NCI-H128 (cell line): ENCODE data around the gene LPAR1.

Experiments used
- DNase-seq: peaks from one replicate; lab custom pipeline; 2025; ENCODE audit not compliant: unreplicated experiment; lab: John Stamatoyannopoulos, UW

LPAR1 gene

DNA sequence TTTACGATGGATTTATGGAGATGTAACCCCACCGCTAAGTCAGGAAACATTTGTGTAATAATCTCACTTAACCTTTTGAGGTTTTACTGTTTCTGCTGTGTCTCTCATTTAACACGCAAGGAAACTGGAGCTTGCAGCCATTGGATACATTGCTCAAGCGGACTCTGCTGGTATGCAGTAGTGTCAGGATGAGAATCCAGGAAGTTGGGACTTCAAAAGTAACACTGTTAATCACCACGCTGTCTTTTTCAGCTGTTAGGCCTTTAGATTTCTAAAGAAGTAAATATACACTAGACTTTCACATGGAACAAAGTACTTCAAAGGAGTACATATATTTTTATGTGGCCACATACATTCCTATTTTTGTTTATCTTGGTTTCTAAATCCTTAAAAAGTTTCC is 114.7 kb downstream of the LPAR1 start:
- DNase-seq: no peak

DNA sequence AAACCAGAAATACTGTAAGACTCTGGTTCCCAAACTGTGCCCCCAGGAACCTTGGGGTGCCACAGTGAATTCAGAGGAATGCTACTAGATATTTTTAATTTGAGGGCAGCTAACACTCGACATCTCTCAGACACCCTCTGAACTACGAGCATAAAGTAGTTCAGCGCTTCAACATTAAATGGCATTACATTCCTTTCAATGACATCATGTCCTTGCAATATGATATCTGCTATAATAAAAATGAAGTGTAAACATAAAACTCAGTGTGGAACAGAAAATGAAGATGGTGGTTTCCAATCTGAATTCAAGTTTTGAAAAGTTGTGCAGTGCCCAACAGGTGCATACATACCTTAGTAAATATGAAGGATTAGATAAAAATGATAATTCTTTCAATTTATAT is 116.1 kb downstream of the LPAR1 start:
- DNase-seq: no peak

DNA sequence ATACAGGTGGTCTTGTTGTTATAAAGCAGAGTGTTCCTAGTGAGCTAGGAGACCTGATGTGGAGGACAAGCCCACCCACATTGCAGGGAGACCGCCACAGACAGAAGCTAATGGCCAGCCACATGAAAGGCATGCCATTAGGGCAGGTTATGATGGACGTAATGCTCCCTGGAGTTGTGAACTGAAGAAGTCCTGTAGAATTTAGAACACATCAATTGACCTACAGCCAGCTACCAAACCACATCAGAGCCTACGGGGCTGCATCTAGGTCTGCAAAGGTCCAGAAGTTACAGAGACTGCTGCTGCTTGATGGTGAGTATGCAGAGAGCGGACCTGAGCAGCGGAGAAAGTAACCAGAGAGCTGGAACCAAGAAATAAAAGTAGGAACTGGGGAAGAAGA is 116.6 kb downstream of the LPAR1 start:
- DNase-seq: no peak

DNA sequence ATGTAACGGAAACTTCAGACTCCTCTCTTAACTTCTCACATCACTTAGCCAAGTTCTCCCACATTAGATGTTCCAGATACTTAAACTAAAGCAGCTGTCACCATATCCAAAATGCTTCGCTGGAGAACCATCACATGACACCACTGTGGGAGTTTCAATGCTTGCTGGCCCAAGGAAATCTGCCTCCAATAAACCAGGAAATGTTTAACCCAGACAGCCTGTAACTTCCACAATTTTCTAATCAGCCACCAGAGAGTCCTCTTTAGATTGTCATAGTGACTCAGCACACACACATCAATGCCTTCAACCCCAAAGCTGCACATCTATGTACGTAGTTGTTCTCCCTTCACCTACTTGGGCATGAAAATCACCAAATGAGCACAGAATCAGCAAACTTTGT is 118.7 kb downstream of the LPAR1 start:
- DNase-seq: no peak

DNA sequence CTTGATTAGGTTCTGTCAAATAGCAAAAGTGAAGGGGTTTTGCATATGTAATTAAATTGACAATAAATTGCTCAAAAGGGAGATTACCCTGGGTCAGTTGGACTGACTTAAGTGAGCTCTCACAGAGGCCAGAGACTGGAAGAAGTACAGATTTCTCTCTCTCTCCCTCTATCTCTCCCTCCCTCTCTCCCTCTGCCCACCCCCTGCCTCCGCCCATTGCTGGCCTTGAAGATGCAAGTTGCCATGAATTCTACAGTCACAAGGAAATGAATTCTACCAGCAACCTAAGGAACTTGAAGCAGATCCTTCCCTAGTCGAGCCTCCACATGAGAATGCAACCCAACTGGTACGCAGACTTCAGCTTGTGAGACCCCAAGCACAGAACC is 119.2 kb downstream of the LPAR1 start:
- DNase-seq: no peak

DNA sequence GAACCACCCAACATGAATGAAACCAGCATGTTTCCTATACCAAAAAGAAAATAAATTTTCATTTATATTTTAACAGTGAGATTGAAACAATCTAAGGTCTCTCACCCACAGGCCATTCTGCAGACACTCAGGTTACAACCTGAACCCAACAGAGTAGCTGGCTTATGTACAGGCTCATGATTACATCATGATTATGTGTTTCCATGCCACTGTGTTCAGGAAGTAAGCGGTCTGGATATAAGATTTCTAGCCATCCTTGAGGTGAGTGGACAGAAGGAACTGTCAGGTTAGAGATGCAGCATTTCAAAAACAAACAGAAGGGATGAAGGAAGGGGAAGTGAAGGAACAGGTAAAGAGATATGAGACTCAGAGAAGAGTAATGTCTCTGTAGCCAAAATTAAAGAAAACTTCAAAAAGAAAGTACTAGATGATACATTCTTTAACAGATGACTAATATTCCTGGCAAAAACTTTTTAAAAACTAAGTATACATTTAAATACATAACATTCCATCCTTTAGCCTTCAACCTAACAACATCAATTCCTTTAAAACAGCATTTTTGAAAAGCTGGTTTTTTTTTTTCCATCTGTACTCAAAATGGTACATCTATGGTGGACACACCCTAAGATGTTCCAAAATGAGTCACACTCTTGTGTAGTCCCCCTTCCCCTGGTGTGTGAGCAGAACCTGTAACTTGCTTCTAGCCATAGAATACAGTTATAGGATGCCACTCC is 119.8 kb downstream of the LPAR1 start:
- no peak for DNase-seq

- DNase-seq: no peak
These were observed 121.9 kb downstream of the LPAR1 start for GRCh38 chr9:110916403-110916802.

GRCh38 chr9:110912419-110913291 is 125.6 kb downstream of the LPAR1 start:
- no peak for DNase-seq

DNA sequence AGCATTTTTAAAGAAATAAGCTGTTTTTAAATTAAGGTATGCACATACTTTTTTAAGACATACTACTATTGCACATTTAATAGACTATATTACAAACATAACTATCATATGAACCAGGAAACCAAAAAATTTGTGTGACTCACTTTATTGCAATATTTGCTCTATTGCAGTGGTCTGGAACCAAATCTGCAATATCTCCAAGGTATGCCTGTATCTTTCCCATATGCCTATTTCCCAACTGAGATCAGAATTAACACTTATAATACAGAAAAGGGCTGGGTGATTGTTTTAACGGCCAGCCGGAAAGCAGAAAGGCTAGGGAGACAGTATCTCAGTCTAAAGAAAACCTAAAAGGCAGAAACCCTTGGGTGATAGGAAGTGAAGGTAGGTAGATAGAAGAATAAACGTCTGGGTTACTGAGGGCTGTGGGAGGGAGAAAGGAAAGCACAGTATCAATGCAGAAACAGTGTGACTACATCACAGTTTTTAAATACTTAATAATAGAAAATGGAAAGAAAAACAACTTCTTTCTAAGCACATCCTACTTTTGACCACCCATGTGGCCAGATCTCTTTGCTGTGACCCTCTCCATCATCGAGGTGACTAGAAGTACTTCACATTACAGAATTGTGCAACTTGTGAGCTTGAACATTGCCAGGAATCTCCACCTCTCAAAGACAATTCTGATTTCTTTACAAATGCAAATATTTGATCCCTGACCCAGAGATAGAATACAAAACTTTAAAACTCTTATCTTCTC is 126.4 kb downstream of the LPAR1 start:
- DNase-seq: no peak

GRCh38 chr9:110908894-110909293 is 129.4 kb downstream of the LPAR1 start:
- no peak for DNase-seq

DNA sequence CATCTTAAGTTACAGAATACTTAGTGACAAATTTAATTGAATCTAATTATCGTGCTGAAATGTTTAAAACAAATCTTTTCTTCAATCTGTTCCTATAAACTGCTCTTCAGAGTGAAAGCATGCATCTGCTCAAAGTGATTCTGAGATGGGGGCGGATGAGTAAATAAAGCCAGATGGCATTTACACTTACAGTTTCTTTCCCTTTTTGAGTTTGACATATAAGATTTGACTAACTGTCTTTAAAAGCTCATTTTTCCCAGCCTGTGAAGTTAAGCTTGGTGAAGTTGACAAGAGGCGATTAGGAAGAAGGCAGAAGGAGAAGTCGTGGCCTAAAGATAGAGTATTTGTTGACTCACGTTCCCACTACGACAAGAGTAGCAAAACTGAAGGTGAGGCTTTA is 137.4 kb downstream of the LPAR1 start:
- no peak for DNase-seq

- DNase-seq: no peak
These were observed 137.8 kb downstream of the LPAR1 start for GRCh38 chr9:110900456-110900855.

GRCh38 chr9:110898866-110899265 is 139.4 kb downstream of the LPAR1 start:
- no peak for DNase-seq

DNA sequence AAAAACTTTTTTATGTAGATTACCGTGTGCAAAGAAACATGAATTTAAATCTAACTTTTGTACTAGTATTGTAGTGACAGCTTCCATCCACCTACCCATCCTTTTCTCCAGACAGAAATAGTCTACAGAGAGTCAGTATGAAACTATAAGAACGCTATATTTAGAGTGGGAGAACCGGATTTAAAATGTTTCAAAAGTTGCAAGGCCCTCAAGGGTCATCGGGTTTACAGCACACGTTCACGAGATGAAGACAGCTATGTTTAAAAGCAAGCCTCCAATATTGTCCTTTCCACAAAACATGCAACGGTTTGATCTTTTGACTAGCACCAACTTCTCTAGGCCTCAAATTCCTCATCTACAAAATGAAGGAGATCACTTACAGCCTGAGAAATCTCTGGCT is 139.9 kb downstream of the LPAR1 start:
- no peak for DNase-seq

GRCh38 chr9:110897943-110898342 is 140.3 kb downstream of the LPAR1 start:
- no peak for DNase-seq

- no peak for DNase-seq
These were observed 142.9 kb downstream of the LPAR1 start for GRCh38 chr9:110895147-110895905.

- no peak for DNase-seq
These were observed 143.5 kb downstream of the LPAR1 start for GRCh38 chr9:110894731-110895130.

DNA sequence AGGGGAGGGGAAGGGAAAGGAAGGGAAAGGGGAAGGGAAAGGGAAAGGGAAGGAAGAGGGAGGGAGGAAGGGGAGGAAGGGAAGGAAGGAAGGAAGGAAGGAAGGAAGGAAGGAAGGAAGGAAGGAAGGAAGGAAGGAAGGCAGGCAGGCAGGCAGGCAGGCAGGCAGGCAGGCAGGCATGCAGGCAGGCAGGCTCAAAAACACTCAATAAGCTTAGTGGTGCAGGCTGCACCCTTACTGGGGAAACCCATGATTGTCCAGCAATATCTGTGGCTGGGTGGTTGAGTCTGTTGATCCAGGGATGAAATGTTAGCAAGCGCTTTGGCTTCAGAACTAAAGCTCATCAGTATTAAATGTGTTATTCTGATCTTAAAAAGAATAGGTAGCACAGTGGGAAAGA is 145.6 kb downstream of the LPAR1 start:
- no peak for DNase-seq

- DNase-seq: no peak
These were observed 146.5 kb downstream of the LPAR1 start for GRCh38 chr9:110891760-110892159.

DNA sequence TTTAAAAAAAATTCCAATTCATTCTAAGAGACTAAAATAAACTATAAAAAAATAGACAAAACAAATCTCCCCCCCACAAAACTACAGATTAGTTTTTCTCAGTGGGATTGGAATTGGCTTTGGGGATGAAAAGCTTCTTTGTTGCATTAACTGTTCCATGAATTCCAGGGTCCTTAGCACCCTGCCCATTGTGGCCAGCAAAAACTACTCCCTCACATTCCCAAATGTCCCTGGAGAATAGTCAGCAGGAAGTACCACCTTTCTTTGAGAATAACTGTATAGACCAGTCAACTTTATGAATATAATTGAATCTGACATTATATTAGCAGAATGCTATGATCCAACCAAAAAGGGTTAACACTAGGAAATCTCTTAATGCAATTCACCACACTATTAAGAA is 147.9 kb downstream of the LPAR1 start:
- no peak for DNase-seq

DNA sequence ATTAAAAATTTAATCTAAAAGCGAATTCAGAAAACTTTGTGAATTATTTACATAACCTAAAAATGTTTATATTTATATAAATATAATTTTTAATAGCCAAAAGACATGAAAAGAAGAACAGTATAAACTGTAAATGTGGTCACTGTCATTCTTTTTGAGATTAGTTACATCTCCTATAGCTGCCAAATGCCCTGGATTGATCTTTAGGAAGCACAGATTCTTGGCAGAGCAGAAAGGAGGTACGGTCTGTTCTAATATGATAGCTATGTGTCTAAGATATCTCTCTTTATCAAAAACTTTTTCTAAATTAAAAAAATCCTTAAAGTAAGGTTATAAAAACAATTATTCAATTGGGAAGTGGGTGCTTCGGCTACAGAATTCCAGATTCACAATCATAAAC is 151.0 kb downstream of the LPAR1 start:
- DNase-seq: no peak
